HEK293 (cell line): ENCODE measurements around the gene STAG3.

Experiments
- BCL11A ChIP-seq: fragments of 450-650 bp; formaldehyde crosslinking; IDR thresholded peaks from 2 replicates; pipeline ENCODE4 v1.5.1; 2016; ENCODE audit warnings: low read depth, missing biosample characterization, missing genetic modification characterization
- RBAK ChIP-seq: fragments of 450-650 bp; formaldehyde crosslinking; IDR thresholded peaks from 2 replicates; pipeline ENCODE4 v1.5.1; 2016; ENCODE audit warnings: missing biosample characterization, missing genetic modification characterization
- YY1 ChIP-seq: fragments of 450-650 bp; formaldehyde crosslinking; IDR thresholded peaks from 2 replicates; pipeline ENCODE4 v1.5.1; 2018; ENCODE audit warnings: missing biosample characterization, missing genetic modification characterization
- ZBTB21 ChIP-seq: fragments of 450-650 bp; formaldehyde crosslinking; IDR thresholded peaks from 2 replicates; pipeline ENCODE4 v1.5.1; 2017; ENCODE audit warnings: missing biosample characterization, missing genetic modification characterization
- ZNF571 ChIP-seq: fragments of 450-650 bp; formaldehyde crosslinking; IDR thresholded peaks from 2 replicates; pipeline ENCODE4 v1.5.0; 2017; ENCODE audit warnings: missing biosample characterization, missing genetic modification characterization
- ZNF629 ChIP-seq: fragments of 450-650 bp; formaldehyde crosslinking; IDR thresholded peaks from 2 replicates; pipeline ENCODE4 v1.5.1; 2017; ENCODE audit warnings: missing biosample characterization, missing genetic modification characterization
- TF ChIP-seq, protein P1 (sequence below): fragments of 450-650 bp; formaldehyde crosslinking; IDR thresholded peaks from 2 replicates; pipeline ENCODE4 v1.5.1; 2016; ENCODE audit warnings: missing biosample characterization, missing genetic modification characterization
- TF ChIP-seq, protein P2 (sequence below): fragments of 450-650 bp; formaldehyde crosslinking; IDR thresholded peaks from 2 replicates; pipeline ENCODE4 v1.5.1; 2016; ENCODE audit warnings: missing biosample characterization, missing genetic modification characterization
- TF ChIP-seq, protein P3 (sequence below): fragments of 450-650 bp; formaldehyde crosslinking; IDR thresholded peaks from 2 replicates; pipeline ENCODE4 v1.5.1; 2016; ENCODE audit warnings: missing biosample characterization, missing genetic modification characterization

DNA sequence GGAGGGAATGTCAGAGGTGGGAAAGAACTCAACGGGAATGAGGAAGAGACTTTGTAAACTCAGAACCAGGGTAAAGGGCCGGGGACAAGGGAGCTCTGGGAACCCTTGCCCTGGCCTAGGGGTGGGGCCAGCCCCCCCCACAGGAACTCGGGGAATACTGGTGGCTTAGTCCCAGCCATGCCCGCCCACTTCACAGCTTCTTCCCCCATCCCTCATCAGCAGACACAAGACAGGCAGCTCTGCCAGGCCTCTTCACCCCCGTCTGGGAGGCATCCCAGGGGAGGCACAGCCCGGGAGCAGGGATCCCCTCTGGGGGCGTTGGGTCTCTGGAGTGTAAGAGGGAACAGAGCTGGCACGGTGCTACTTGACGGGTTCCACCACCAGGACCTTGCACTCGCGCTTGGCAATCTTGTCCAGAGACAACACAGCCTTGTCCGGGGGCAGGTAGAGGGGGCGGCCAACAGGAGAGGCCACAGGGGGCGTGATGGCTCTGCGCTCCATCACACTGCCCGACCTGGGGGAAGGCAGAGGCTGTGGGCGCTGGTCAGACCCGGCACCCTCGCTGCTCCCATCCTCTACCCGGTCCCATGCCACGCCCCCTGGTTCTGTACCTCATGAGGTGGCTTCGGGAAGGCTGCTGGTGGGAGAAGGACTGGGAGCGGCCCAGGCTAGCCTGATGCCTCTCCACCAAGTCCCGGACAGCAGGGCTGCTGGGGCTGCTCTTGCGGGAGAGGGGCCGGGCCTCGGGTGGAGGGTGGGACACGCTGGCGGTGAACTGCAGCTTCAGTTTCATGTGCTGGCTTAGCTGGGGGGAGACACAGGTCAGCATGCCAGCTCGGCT lies 22.8 kb upstream of the STAG3 start:
- no peak for TF ChIP-seq BCL11A (tag by site-specific recombination)
- TF ChIP-seq, protein P1, sequence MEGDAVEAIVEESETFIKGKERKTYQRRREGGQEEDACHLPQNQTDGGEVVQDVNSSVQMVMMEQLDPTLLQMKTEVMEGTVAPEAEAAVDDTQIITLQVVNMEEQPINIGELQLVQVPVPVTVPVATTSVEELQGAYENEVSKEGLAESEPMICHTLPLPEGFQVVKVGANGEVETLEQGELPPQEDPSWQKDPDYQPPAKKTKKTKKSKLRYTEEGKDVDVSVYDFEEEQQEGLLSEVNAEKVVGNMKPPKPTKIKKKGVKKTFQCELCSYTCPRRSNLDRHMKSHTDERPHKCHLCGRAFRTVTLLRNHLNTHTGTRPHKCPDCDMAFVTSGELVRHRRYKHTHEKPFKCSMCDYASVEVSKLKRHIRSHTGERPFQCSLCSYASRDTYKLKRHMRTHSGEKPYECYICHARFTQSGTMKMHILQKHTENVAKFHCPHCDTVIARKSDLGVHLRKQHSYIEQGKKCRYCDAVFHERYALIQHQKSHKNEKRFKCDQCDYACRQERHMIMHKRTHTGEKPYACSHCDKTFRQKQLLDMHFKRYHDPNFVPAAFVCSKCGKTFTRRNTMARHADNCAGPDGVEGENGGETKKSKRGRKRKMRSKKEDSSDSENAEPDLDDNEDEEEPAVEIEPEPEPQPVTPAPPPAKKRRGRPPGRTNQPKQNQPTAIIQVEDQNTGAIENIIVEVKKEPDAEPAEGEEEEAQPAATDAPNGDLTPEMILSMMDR (tag by site-specific recombination): no peak
- TF ChIP-seq YY1: no peak
- TF ChIP-seq, protein P2, sequence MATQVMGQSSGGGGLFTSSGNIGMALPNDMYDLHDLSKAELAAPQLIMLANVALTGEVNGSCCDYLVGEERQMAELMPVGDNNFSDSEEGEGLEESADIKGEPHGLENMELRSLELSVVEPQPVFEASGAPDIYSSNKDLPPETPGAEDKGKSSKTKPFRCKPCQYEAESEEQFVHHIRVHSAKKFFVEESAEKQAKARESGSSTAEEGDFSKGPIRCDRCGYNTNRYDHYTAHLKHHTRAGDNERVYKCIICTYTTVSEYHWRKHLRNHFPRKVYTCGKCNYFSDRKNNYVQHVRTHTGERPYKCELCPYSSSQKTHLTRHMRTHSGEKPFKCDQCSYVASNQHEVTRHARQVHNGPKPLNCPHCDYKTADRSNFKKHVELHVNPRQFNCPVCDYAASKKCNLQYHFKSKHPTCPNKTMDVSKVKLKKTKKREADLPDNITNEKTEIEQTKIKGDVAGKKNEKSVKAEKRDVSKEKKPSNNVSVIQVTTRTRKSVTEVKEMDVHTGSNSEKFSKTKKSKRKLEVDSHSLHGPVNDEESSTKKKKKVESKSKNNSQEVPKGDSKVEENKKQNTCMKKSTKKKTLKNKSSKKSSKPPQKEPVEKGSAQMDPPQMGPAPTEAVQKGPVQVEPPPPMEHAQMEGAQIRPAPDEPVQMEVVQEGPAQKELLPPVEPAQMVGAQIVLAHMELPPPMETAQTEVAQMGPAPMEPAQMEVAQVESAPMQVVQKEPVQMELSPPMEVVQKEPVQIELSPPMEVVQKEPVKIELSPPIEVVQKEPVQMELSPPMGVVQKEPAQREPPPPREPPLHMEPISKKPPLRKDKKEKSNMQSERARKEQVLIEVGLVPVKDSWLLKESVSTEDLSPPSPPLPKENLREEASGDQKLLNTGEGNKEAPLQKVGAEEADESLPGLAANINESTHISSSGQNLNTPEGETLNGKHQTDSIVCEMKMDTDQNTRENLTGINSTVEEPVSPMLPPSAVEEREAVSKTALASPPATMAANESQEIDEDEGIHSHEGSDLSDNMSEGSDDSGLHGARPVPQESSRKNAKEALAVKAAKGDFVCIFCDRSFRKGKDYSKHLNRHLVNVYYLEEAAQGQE: no peak
- no peak for TF ChIP-seq ZBTB21
- no peak for TF ChIP-seq ZNF629 (tag by site-specific recombination)
- TF ChIP-seq RBAK (tag by site-specific recombination): no peak
- TF ChIP-seq, protein P3, sequence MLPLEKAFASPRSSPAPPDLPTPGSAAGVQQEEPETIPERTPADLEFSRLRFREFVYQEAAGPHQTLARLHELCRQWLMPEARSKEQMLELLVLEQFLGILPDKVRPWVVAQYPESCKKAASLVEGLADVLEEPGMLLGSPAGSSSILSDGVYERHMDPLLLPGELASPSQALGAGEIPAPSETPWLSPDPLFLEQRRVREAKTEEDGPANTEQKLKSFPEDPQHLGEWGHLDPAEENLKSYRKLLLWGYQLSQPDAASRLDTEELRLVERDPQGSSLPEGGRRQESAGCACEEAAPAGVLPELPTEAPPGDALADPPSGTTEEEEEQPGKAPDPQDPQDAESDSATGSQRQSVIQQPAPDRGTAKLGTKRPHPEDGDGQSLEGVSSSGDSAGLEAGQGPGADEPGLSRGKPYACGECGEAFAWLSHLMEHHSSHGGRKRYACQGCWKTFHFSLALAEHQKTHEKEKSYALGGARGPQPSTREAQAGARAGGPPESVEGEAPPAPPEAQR (tag by site-specific recombination): no peak
- no peak for TF ChIP-seq ZNF571 (tag by site-specific recombination)
